ENCODE measurements around the gene RBM20. TPM values are rescaled to one million over a fixed set of nuclear protein-coding genes. Genes with fewer than 3 reads are reported as not detected.

Gene RBM20
- total RNA-seq, 1 experiment from 2014 or later = 0.17 TPM

- Mint-ChIP-seq H3K9me3 (no peaks in the 10 kb centered on the region; a peak in 1 of 5 replicates), H3K27ac (no peak overlapping the region; a peak in 1 of 7 replicates), H3K4me3 (no peak overlapping the region), H3K4me1 (peaks cover 4 to 12% of the 10 kb centered on the region in 2 experiments; a peak in 3 of 4 replicates), H3K27me3 (ENCODE audit: low read depth) (no peaks in the 10 kb centered on the region; the same call in 1 of the 2 replicates), H3K36me3 (ENCODE audit: insufficient read depth in 1 of 3, low read depth in 3 of 3) (no peaks in the 10 kb centered on the region)
- H3K4me2 ChIP-seq (ENCODE audit: insufficient read depth, insufficient read length, low read length) = no peak overlapping the region
- H3K23me2 ChIP-seq (ENCODE audit: insufficient read length, low read depth, low read length, poor library complexity, severe bottlenecking) = no peaks in the 10 kb centered on the region
- H4K5ac ChIP-seq (ENCODE audit: insufficient read length, low read depth, low read length) = no peak overlapping the region
- no peaks in the 10 kb centered on the region for H4K20me1 ChIP-seq (ENCODE audit: control insufficient read depth, insufficient read depth, insufficient read length)
- H2AFZ ChIP-seq (ENCODE audit: low read length) = no peak overlapping the region
- TF ChIP-seq, protein P1, sequence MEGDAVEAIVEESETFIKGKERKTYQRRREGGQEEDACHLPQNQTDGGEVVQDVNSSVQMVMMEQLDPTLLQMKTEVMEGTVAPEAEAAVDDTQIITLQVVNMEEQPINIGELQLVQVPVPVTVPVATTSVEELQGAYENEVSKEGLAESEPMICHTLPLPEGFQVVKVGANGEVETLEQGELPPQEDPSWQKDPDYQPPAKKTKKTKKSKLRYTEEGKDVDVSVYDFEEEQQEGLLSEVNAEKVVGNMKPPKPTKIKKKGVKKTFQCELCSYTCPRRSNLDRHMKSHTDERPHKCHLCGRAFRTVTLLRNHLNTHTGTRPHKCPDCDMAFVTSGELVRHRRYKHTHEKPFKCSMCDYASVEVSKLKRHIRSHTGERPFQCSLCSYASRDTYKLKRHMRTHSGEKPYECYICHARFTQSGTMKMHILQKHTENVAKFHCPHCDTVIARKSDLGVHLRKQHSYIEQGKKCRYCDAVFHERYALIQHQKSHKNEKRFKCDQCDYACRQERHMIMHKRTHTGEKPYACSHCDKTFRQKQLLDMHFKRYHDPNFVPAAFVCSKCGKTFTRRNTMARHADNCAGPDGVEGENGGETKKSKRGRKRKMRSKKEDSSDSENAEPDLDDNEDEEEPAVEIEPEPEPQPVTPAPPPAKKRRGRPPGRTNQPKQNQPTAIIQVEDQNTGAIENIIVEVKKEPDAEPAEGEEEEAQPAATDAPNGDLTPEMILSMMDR (conservative IDR thresholded peaks at IDR 0.05) = no peak
- no peak overlapping the region for H3K23ac ChIP-seq (ENCODE audit: insufficient read length, low read depth, low read length)
- H3K18ac ChIP-seq (ENCODE audit: insufficient read length, low read depth, low read length) = no peak overlapping the region
- H4K8ac ChIP-seq (replicated peaks; ENCODE audit: insufficient read length, low read depth, low read length) = no peak overlapping the region
- no peaks in the 10 kb centered on the region for H3K9me3 ChIP-seq (ENCODE audit: control insufficient read depth, low read depth, low read length)
- no peak overlapping the region for H2AK5ac ChIP-seq (ENCODE audit: insufficient read length, low read length)
- H3K9ac ChIP-seq (ENCODE audit: extremely low read depth, insufficient read length, low read length) = no peak overlapping the region
- H2BK20ac ChIP-seq (ENCODE audit: low read depth, low read length, poor library complexity, severe bottlenecking) = no peak overlapping the region
- no peak overlapping the region for H4K91ac ChIP-seq (ENCODE audit: insufficient read length, low read depth, low read length)
- no peak overlapping the region for H3K4ac ChIP-seq (ENCODE audit: low read depth, low read length)
- H3K4me1 ChIP-seq (ENCODE audit: insufficient read depth, low read length) = no peaks in the 10 kb centered on the region
- no peak overlapping the region for H3K56ac ChIP-seq (ENCODE audit: insufficient read length, low read depth, low read length)
- no peak overlapping the region for H3K27ac ChIP-seq (ENCODE audit: insufficient read length, low read depth, low read length)
- no peak overlapping the region for H3K14ac ChIP-seq (ENCODE audit: insufficient read depth, low read length)
- no peak overlapping the region for H2BK120ac ChIP-seq (ENCODE audit: low read depth, low read length, poor library complexity, severe bottlenecking)
- peak; percentile 28 for DNase-seq
- H3K27me3 ChIP-seq (ENCODE audit: insufficient read depth, low read length) = no peaks in the 10 kb centered on the region
- H3K79me1 ChIP-seq (ENCODE audit: insufficient read depth, low read depth, low read length, poor library complexity, severe bottlenecking) = no peaks in the 10 kb centered on the region
- H2BK12ac ChIP-seq (ENCODE audit: insufficient read length, low read depth, low read length) = no peak overlapping the region
- H3K79me2 ChIP-seq (ENCODE audit: insufficient read depth, low read length) = no peaks in the 10 kb centered on the region
- H2BK15ac ChIP-seq (ENCODE audit: low read depth, low read length) = no peak overlapping the region
- H3T11ph ChIP-seq (ENCODE audit: low read length) = no peak overlapping the region
- no CpG with 5 or more reads among the region's 11 CpGs for WGBS (ENCODE audit: extremely low coverage, insufficient read length, low lambda C conversion rate)
- H2BK5ac ChIP-seq (ENCODE audit: insufficient read length, low read length) = no peak overlapping the region
Measured at GRCh38 chr10:110657973-110658691, 14.0 kb downstream of the RBM20 start.
